DLD1 (cell line): ENCODE measurements around the gene EPHA7.

Experiments used
- in situ Hi-C: cut with HindIII; loops from 2 replicates; pipeline ENCODE4 v1.10.0; 2017; ENCODE audit warnings: low sequenced_read_pairs

The EPHA7 gene

DNA sequence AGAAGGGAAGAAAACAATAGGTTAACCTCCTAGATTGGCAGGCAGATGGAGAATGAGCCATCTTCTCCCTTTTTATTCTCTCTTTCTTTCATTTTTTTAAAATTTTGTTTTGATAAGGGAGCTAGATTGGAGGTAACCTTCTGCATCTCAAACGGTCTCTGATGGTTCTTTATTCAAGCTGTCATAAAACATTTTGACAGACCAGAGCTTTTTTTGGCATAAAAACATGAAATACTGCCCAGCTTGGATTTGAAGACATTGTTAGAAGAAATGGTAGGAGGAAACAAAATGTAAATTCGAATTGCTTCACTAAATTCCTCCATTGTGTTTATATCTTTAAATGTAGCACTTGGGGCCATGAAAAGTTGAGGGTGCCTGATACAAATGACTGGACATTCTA is 158.5 kb downstream of the EPHA7 start:
- in situ Hi-C loops, result no loop called here

DNA sequence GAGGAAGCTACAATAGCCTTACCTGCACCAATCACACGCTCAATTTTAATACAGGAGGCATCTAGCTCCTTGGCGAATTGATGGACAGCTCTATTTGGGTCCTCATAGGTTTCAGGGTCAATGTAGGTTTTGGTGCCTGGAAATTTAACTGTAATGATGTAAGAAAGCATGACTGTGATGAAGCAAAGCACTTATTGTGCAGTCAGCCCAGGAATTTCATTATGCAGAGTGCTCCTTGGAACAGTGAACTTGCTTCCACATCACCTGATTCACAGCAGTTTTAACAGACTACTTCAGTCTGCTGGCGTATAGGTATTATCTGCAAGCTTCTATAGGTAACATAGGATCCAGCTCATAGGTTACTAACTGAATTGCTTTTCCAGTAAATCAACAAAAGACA is 160.0 kb downstream of the EPHA7 start:
- in situ Hi-C loops, result no loop called here

DNA sequence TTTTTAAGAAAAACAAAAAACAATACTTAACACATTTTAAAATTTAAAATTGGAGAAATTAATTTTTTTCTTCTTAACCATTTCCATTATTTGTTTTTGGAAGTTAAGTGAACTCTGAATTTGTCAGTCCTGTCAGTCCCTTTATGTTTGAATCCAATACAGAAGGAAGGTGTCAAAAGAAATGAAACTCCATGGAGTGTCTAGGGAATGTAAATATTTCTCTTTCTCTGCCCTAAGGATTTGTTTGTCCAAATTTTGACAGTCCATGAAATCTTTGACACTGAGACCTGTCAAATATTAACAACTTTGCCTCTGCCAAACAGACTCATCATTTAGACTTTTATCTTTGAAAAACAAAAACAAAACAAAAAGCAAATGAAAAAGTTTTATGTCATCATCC is 166.4 kb downstream of the EPHA7 start:
- in situ Hi-C loops, result no loop called here

DNA sequence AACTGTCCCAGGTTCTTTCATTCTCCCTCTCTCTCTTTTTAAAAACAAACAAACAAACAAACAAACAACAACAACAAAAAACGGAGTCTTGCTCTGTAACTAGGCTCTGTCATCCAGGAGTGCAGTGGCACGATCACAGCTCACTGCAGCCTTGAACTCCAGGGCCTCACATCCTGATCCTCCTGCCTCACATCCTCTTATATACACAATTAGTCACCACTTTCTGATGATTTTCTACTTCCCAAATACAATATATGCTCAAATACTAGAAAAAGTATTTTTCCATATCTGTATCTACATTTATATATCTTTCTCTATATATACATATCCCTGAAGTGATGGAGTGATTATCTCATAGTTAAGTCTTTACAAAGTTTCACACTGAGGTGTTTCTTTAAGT is 170.7 kb downstream of the EPHA7 start:
- in situ Hi-C loops, result no loop called here

DNA sequence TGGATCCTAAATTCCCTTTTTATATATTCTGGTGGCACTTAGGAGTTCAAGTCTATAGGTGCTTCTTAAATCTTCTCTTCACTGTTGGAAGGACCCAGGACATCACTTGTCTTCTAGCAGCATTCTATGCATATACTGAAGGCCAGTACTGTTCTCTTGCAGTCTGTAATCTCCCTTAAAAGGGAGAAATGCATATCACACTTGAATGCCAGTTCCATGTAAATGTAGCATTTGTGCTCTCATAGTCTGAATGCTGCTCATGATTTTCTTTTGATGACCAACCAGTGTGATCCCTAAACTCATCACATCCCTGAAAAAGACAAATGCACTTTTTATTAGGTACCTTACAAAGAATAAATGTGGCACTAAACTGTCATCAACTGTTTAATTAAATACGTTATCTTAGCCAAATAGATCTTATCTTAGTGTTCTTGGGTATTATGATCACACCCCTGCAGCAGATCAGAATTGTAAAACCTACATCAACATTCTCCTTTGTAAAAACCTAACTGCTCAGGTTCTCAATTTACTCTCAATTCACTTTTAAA is 176.1 kb downstream of the EPHA7 start:
- in situ Hi-C loops, result no loop called here

DNA sequence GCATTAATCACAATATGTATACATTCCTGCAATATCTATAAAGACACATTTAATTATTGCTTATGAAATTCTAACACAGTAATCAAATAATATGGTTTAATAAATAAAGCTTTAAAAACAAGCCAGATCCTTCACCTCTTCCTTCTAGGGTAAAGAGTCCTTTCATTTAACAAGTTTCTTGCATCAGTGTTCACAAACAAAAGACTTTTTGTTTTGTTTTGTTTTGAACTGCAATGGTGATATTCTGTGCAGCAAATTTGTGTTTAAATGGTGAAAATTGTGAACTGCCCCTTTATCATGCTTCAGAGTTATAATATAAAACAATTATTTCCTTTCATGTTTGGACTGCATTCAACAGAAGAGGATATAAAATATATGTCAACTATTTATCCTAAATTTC is 177.3 kb downstream of the EPHA7 start:
- in situ Hi-C loops, result no loop called here

DNA sequence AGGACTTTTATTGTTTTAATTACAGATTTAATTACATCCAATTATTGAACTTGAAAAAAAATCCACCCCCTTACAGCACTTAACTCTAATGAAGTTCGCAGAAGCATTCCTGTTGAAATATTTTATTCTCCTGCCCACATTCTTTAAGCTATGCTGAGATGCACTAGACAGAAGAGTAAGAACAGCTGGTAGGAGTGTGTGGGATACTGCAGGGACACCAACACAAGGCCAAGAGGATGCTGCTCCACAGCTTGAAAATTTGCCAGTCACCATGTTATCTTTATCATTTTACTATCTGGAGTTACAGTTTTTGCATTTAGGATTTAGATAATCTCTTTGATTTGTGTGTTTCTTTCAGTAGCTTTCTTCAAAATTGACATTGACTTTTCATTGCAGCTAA is 180.7 kb downstream of the EPHA7 start:
- in situ Hi-C loops, result no loop called here

DNA sequence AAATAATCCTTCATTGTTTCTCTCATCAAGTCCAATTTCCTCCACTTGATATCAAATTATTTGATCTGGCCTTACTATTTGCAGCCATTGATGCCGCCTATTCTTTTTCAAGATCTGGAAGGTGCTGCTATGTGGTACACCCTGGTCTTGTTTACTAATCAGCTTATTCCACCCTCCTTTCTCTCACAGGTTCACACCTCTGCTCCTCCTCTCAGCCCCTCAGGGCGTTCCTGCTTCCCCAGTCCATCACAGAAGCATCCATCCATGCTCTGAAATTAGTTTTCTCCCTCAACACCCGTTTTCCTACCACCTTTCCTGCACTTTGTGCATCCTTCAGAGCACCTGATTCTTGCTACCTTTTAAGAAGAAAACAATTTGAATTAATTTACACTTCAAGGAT is 183.6 kb downstream of the EPHA7 start:
- in situ Hi-C loops, result no loop called here

DNA sequence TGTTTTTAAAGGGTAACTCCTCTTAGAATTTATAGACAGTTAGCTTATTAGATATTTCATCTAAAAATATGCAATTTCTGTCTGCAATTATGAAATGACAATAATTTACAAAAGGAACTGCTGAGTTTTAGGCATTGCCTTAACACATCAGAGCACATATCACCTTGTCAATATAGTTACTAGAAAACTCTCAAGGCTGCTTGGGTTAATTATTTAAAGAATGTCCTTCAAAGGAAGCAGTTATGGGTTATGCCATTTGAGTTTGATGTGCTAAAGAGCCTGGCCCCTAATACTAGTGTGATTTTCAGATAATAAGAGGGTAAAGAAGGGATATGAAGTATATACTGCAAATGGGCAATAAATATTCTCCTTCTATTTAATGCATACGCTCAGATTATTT is 192.5 kb downstream of the EPHA7 start:
- in situ Hi-C loops, result no loop called here

DNA sequence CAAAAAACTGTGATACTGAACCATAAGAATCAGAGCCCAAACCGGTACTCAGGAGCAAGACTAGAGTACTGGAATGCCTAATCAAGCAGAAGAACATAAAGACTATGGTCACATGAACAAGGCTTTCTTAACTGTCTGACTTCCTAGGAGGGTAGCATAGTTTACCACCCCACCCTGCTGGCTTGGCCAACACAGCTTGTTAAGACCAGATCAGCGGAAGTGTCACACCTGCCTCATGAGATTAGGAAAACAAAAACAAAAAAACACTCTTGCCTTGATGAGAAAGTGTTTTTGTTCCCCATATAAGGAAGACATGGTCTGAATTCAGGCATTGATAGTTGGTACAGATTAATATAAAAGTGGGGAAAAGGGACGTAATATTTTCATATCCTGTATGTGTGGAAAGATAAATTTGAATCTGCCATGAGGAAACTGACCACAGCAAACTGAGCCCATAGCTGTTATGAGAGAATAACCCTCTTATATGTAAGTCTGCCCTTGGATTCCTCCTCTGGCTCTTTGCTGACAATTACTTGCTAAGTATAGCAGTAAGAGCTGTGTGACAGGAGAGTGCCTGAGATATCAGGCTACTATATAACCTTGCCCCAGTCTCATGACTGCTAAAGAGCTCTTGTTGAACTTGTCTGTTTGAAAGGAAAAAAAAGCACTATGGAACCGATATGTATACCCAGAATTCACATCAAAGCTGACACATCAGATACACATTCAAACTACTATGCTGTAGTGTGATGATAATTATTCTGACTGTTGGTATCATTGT is 197.1 kb downstream of the EPHA7 start:
- in situ Hi-C loops, result no loop called here

DNA sequence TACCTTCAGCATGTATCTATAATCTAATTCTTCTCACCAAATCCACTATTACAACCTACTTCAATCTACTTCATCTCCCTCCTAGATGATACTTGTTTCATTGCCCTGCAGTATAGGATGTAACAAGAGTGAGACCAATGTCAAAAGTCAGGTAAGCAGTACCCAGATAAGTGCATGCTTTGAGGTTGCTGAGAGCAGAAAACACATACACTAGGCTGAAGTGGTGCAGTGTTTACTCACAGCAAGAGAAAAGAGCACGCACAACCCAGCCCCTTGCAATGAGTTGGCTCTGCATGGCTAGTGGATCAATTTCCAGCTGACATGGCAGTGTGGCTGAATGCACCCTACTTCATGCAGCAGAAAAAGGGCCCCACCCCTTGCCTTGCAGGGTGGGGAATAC is 199.9 kb downstream of the EPHA7 start:
- in situ Hi-C loops, result no loop called here

DNA sequence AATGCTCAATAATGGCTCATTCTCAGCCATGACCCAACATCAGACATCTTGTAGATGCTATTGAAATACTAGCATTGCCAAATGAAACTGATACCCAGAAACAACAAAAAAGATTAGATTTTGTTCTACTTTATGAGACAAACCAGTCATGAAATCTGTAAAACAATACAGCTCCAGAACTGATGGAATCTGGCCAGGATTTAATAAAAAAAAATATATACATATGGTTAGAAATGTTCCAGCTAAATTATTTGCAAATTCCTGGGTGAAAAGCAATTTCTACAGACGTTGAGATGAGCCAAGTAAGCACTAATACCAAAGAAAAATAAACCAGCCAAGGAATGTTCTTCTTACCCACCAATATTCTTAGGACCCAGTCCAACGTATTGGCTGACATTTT is 201.3 kb downstream of the EPHA7 start:
- in situ Hi-C loops, result no loop called here

DNA sequence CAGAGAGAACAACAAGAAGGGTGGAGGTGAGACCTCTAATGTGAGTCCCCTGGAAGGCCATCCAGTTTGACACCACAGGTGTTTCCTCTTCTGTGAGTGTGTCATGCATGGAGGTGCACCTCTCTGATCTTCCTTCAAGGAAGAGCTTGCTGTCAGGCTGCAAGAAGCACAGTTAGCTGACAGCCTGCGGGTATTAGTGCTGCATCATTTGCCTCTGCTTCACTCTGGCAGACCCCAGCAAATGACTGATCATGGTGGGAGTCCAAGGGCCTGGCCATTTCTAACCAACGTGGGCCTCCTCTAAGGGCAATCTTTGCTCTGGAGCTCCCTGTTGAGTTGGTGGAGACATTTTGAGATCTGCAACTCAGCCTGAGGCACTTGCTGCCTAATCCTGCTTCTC is 206.3 kb downstream of the EPHA7 start:
- in situ Hi-C loops, result no loop called here

DNA sequence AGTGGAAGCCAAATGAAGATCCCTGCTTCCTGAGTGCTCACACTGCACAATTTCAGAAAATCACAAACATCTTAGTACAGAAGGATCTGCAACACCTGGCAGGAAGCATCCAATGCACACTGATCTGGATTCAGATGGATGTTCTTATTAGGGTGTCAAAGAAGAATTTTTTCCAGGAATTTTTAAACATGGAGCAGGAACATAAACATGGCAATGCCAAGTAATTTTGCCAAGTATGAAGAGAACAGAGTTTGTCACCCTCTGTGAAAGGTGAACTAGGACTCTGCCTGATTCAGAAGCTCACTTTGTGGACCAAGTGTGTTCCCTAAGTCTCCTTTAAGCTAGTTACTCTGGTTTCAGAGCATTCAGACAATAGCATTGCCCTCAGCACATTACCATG is 208.5 kb downstream of the EPHA7 start:
- in situ Hi-C loops, result no loop called here

DNA sequence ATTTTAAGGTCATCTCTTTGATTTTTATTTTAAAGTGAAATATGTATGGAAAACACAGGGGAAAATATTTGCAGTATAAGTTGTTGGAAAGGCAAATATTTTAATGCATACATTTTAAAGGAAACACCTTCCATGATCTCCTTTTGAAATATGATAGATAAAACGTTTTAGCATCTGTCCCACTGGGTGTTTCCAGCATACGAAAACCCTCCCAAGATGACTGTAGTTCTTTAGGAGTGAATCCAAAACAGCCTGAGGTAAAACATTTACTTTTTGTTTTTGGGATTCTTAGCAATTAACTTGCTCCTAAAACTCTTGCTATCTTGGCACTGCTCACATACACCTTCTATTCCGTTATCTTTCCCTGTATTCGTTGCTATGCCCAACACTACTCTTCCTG is 210.0 kb downstream of the EPHA7 start:
- in situ Hi-C loops, result no loop called here

DNA sequence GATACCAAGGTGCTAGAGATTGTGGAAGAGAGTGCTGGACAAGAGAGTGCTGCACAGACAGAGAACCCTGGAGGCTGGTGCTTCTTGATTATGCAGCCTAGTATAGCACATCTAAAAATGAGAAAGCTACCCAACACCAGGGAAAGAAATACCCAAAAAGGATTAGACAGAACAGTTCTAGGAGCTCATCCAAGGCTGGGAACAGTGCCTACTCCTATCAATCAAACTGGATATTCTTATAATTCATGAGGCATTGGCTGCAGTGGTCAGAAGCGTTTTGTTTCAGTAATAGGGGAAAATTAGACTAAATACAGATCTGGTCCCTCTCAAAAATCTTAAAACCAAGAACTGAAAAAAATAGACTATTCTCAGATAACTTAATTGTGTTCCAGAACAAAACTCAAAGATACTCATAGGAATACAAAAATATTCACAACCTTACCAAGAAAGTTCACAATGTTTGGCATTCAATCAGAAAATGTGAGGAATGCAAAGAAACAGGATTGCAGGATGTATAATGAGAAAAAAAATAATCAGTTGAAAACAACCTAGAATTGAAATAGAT is 222.9 kb downstream of the EPHA7 start:
- in situ Hi-C loops, result no loop called here

DNA sequence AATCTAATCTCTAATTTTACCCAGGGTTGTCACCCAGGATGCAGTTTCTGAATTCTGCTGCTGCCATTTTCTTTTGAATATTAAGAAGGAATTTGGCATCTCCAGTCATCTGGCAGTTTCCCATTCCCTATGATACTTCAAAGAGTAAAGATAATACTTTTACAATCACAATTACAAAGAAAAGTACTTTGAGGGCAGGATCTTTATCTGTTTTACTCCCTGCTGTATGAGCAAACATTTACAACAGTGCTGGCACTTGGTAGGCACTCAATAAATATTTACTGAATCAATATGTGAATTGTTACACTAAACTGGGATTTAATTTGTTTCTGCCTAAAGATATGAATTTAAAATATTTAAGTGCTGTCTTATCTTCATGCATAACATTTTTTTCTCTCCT is 224.9 kb downstream of the EPHA7 start:
- in situ Hi-C loops, result no loop called here

DNA sequence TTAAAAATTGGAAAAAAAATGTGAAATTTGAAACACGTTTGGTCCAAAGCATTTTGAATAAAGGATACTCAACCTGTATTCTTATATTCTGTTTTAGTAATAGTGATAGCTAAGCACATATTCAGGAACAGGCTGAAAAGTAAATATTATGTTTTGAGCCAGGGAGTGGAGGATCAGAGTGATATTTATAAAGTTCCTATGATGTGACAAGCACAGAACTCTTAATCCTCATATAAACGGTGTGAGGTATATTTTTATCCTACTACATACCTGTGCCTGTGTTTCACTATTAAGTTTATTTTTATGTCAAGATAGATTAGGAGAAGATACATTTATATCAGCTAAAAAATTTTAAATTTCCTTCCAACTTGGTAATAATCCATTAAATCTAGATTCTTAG is 225.5 kb downstream of the EPHA7 start:
- in situ Hi-C loops, result no loop called here
